IPS-NIHi11 (cell line): ENCODE results near the gene PLA2G4E.
A peak's percentile ranks its signal among the peaks of the same experiment; 100 is the strongest.

Experiments
- DNase-seq: peaks from one replicate; pipeline ENCODE4 v3.0.0; 2012; ENCODE audit warnings: mixed read lengths, low spot score

The PLA2G4E gene

GRCh38 chr15:42050484-42051255 lies 29.8 kb upstream of the PLA2G4E start:
- peak; percentile 3 for DNase-seq

GRCh38 chr15:42048821-42049200 lies 28.0 kb upstream of the PLA2G4E start:
- DNase-seq: peak; percentile 45

- DNase-seq: peak; percentile 2
Observed at GRCh38 chr15:42048080-42048820, 27.4 kb upstream of the PLA2G4E start.

- no peak for DNase-seq
Observed at GRCh38 chr15:42046597-42046996, 25.8 kb upstream of the PLA2G4E start.

GRCh38 chr15:42045211-42045615 lies 24.4 kb upstream of the PLA2G4E start:
- DNase-seq: peak; percentile 2

GRCh38 chr15:42042602-42043400 lies 22.0 kb upstream of the PLA2G4E start:
- DNase-seq: peak; percentile 2

GRCh38 chr15:42038401-42038800 lies 17.6 kb upstream of the PLA2G4E start:
- no peak for DNase-seq

GRCh38 chr15:42037656-42038055 lies 16.8 kb upstream of the PLA2G4E start:
- DNase-seq: peak; percentile 2

GRCh38 chr15:42036966-42037365 lies 16.1 kb upstream of the PLA2G4E start:
- DNase-seq: peak; percentile 1

- DNase-seq: no peak
Observed at GRCh38 chr15:42036112-42036905, 15.5 kb upstream of the PLA2G4E start.

- peak; percentile 44 for DNase-seq
Observed at GRCh38 chr15:42035435-42035761, 14.6 kb upstream of the PLA2G4E start.

GRCh38 chr15:42034628-42035434 lies 14.0 kb upstream of the PLA2G4E start:
- DNase-seq: peak; percentile 6

- no peak for DNase-seq
Observed at GRCh38 chr15:42033214-42033873, 12.5 kb upstream of the PLA2G4E start.

- DNase-seq: no peak
Observed at GRCh38 chr15:42032376-42033213, 11.8 kb upstream of the PLA2G4E start.

- no peak for DNase-seq
Observed at GRCh38 chr15:42031198-42031915, 10.5 kb upstream of the PLA2G4E start.

GRCh38 chr15:42027521-42027920 lies 6.7 kb upstream of the PLA2G4E start:
- no peak for DNase-seq

- DNase-seq: no peak
Observed at GRCh38 chr15:42024303-42024702, 3.5 kb upstream of the PLA2G4E start.

GRCh38 chr15:42021593-42021992 lies 751 bp upstream of the PLA2G4E start:
- DNase-seq: no peak
